Naive thymus-derived CD8-positive, alpha-beta T cell (primary cell): ENCODE data around the gene MRPS5. TPM values are rescaled to one million over a fixed set of nuclear protein-coding genes. Genes with fewer than 3 reads are reported as not detected.
"Not testable (repeated sequence)": the region's sequence is repeated elsewhere in the genome, so short reads cannot be mapped to it uniquely, and the experiment has no call there.

Source experiments
- ATAC-seq, 2 donors: fragments of 150-1000 bp; cut with Tn5 transposase in 1 of 2; sonication (Bioruptor Pico), chemical (Tn5 transposase) in 1 of 2; 1 replicate in 1 of 2; 2 replicates in 1 of 2; pipeline ENCODE4 v1.10.0; 2021; ENCODE audit warnings: mild to moderate bottlenecking in 2 of 2, moderate library complexity in 2 of 2
- POLR2A ChIA-PET: fragments of 350-600 bp; sonication (Branson Sonifier 250); formaldehyde crosslinking; loops from one replicate; lab custom pipeline; 2021; ENCODE audit warnings: antibody characterized with exemption; lab: Charles Lee
- DNase-seq, 10 donors: peaks; one replicate each; pipeline versions ENCODE4 v3.0.0 to v3.0.0-alpha.2; 2020 to 2022
- H3K27ac Mint-ChIP-seq, 10 donors: one replicate each; pipeline ENCODE4 v1.8.0; 2020 to 2022; ENCODE audit warnings: mild to moderate bottlenecking in 10 of 10, mixed read lengths in 10 of 10, moderate library complexity in 4 of 10, inconsistent platforms in 1 of 10
- H3K27me3 Mint-ChIP-seq, 5 donors: one replicate each; pipeline ENCODE4 v1.8.0; 2021 to 2022; ENCODE audit warnings: mixed read lengths in 5 of 5
- H3K36me3 Mint-ChIP-seq, 3 donors: one replicate each; pipeline ENCODE4 v1.8.0; 2020 to 2022; ENCODE audit warnings: mixed read lengths in 3 of 3, mild to moderate bottlenecking in 2 of 3, inconsistent platforms in 1 of 3
- H3K4me1 Mint-ChIP-seq, 4 donors: one replicate each; pipeline ENCODE4 v1.8.0; 2021 to 2022; ENCODE audit warnings: mixed read lengths in 4 of 4
- H3K4me3 Mint-ChIP-seq, 10 donors: one replicate each; pipeline ENCODE4 v1.8.0; 2020 to 2022; ENCODE audit warnings: mild to moderate bottlenecking in 10 of 10, mixed read lengths in 10 of 10, moderate library complexity in 6 of 10, inconsistent platforms in 1 of 10
- H3K9me3 Mint-ChIP-seq, 9 donors: one replicate each; pipeline ENCODE4 v1.8.0; 2020 to 2022; ENCODE audit warnings: mixed read lengths in 9 of 9, mild to moderate bottlenecking in 3 of 9, inconsistent platforms in 1 of 9, moderate library complexity in 1 of 9
- polyA plus RNA-seq, 3 donors: library from polyadenylated mRNA; unstranded; fragments of 300-500 nt; fragmentation: Illumina TruSeq; gene quantifications; one replicate each; pipeline ENCODE4 v1.2.3, GENCODE V29; 2021
- total RNA-seq, 8 experiments: library from RNA in 2 of 8; stranded (reverse) in 2 of 8; gene quantifications; one replicate each; pipeline ENCODE4 v1.2.3 and lab custom pipeline; 2021 to 2026

MRPS5 gene
- total and polyA plus RNA-seq, 5 experiments from 2014 or later, result 37.2 to 66.0 (median 54.6) TPM

DNA sequence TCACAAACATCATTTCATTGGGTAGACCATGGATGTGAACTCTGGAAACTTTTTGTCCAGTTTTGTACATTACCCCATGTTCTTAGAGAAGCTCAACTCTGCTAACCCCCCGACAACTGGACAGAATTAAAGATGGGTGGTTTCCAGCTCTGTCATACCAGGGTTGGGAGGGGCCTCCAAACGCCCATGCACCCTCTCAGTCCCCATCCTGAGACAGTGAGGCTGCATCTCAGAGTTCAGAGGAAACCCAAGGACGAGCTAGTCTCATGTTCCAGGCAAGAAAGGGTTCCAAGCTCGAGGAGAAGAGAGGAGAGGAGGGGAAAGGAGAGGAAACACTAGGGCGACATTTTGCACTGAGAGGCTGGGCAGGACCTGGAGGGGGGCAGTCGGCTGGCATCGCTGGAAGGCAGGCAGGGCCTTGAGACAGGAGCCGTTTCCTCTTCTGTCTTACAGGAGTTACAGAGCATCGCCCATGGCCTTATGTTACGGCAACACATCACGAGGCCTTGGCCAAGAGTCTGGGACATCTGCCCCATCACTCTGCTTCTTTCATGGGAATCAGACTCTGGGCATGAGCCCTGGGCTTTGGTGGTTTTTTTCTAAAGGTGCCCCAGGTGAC lies 79.7 kb downstream of the MRPS5 start:
- no peaks in the 10 kb centered on the region for H3K27me3 Mint-ChIP-seq
- peak overlapping the region; percentile 34 to 92 (median 74) for H3K27ac Mint-ChIP-seq
- H3K9me3 Mint-ChIP-seq, result peaks cover 0 to 23% (median 0%) of the 10 kb centered on the region in 9 donors
- no peak for ATAC-seq
- peaks cover 61 to 99% (median 90%) of the 10 kb centered on the region in 4 donors for H3K4me1 Mint-ChIP-seq
- DNase-seq, result no peak
- H3K4me3 Mint-ChIP-seq, result peak overlapping the region in 4 of 10 donors; percentile 6 to 45 (median 18)
- POLR2A ChIA-PET, result interaction anchor here (1.8 to 6.2 kb wide), 4 partner anchors 10 to 37 kb away, joined by 6 to 65 read pairs (median 32); partner anchors contain the start of gene MAL
- H3K36me3 Mint-ChIP-seq, result peaks cover 0 to 34% (median 3%) of the 10 kb centered on the region in 3 donors

DNA sequence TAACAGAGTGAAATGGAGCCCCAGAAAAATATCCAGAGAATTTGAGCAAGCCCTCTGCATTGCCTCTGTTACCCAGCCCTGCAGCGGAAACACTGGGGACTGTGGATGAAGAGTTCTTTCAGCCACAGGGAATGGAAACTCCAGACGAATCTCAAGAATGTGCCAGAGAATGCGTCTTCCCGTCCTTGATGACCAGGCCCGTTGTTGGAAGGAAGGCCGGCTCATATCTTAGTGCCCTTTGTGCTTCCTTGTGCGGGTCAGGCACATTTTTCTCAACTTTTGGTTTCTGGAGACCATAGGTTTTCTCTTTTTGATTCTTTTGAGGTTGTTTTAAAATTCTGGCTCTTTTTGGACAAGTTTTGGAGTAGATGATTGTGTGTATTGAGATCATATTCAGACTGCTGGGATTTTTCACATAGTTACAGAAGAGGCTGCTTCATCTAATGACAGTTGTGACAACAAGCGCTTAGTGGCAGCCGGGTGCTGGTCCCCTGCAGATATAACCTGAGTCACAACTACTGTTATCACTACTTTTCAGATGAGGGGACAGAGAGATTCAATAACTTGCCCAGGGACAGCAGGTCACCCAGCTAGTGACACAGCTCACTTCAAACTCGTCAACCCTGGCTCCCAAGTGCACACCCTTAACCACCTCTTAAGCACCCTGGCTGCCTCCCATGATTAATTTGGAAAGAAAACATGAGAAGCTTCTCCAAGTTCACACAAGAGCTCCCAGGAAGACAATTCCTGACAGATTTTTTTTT lies 80.4 kb downstream of the MRPS5 start:
- Mint-ChIP-seq H3K9me3 (peaks cover 0 to 29% (median 0%) of the 10 kb centered on the region in 9 donors), H3K4me1 (peaks cover 62 to 99% (median 91%) of the 10 kb centered on the region in 4 donors), H3K27me3 (no peaks in the 10 kb centered on the region), H3K4me3 (peak overlapping the region in 2 of 10 donors; percentile 6 to 31), H3K27ac (peak overlapping the region; percentile 34 to 92 (median 77)), H3K36me3 (peaks cover 0 to 34% (median 3%) of the 10 kb centered on the region in 3 donors)
- POLR2A ChIA-PET, result interaction anchor here (1.2 to 6.2 kb wide), 5 partner anchors 10 to 38 kb away, joined by 4 to 65 read pairs (median 13); partner anchors contain the start of gene MAL
- DNase-seq (peak in 1 of 10 donors; percentile 35), ATAC-seq (no peak)

DNA sequence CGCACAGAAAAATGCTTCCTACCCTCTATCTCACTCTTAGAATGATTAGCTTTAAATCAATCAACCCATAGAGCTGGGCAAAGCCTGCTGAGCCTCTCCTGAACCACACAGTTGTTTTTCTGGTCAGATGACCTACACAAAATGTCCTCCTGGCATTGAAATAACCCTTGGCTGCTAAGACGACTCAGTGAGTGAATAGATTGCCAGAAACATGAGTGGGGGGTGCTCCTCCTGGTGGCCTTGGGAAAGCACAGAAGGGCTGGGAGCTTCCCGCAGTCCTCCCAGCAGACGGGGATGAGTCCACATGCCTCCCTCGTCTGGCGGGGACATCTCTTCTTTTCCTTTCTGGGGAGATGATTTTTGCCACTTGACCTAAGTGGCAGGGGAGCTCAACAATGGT lies 81.2 kb downstream of the MRPS5 start:
- Mint-ChIP-seq H3K36me3 (peaks cover 0 to 28% (median 3%) of the 10 kb centered on the region in 3 donors), H3K4me3 (no peak overlapping the region), H3K9me3 (peaks cover 0 to 29% (median 0%) of the 10 kb centered on the region in 9 donors), H3K27me3 (no peaks in the 10 kb centered on the region), H3K4me1 (peaks cover 61 to 99% (median 90%) of the 10 kb centered on the region in 4 donors), H3K27ac (peak overlapping the region; percentile 37 to 97 (median 72))
- no peak for ATAC-seq
- POLR2A ChIA-PET, result interaction anchor here (0.8 to 6.2 kb wide), 4 partner anchors 9 to 35 kb away, joined by 3 to 65 read pairs (median 4); partner anchors contain the start of gene MAL
- peak in 1 of 10 donors; percentile 62 for DNase-seq

DNA sequence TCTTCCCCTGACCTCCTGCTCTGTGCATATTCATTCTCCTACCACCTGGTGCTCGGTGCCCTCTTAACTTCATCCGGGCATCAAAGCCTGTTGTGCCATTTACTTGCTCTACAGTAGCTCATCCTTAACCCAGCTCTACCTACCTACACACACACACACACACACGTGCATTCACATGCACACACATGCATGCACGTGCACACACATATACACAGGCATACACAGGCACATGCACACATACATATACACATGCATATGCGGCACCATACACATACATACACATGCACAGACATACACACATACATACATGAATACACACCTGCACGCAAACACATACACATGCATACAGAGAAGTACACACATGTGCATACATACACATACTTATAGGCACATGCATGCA lies 81.6 kb downstream of the MRPS5 start:
- H3K27me3 Mint-ChIP-seq, result no peaks in the 10 kb centered on the region
- ATAC-seq (peak in 1 of 2 donors; percentile 22), DNase-seq (no peak)
- peak overlapping the region in 2 of 10 donors; percentile 3 to 12 for H3K4me3 Mint-ChIP-seq
- peaks cover 0 to 29% (median 0%) of the 10 kb centered on the region in 9 donors for H3K9me3 Mint-ChIP-seq
- POLR2A ChIA-PET, result interaction anchor here (0.8 to 6.2 kb wide), 4 partner anchors 9 to 36 kb away, joined by 3 to 65 read pairs (median 4); partner anchors contain the start of gene MAL
- peaks cover 0 to 27% (median 3%) of the 10 kb centered on the region in 3 donors for H3K36me3 Mint-ChIP-seq
- H3K4me1 Mint-ChIP-seq, result peaks cover 63 to 99% (median 90%) of the 10 kb centered on the region in 4 donors
- peak overlapping the region; percentile 59 to 97 (median 80) for H3K27ac Mint-ChIP-seq

DNA sequence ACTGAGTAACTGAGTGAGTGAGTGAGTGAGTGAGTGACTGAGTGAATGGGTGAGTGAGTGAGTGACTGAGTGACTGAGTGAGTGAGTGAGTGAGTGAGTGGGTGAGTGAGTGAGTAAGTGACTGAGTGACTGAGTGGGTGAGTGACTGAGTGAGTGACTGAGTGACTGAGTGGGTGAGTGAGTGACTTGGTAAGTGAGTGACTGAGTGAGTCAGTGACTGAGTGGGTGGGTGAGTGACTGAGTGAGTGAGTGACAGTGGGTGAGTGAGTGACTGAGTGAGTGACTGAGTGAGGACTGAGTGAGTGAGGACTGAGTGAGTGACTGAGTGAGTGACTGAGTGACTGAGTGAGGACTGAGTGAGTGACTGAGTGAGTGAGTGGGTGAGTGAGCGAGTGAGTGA lies 82.2 kb downstream of the MRPS5 start:
- peak in 1 of 2 donors; percentile 10 for ATAC-seq
- H3K4me3 Mint-ChIP-seq, result peak overlapping the region in 2 of 10 donors; percentile 10 to 26
- no peaks in the 10 kb centered on the region for H3K27me3 Mint-ChIP-seq
- peaks cover 0 to 29% (median 0%) of the 10 kb centered on the region in 9 donors for H3K9me3 Mint-ChIP-seq
- H3K27ac Mint-ChIP-seq, result peak overlapping the region; percentile 59 to 97 (median 86)
- DNase-seq, result peak in 1 of 10 donors; percentile 21
- H3K4me1 Mint-ChIP-seq, result peaks cover 63 to 99% (median 91%) of the 10 kb centered on the region in 4 donors
- POLR2A ChIA-PET, result interaction anchor here (0.9 to 6.2 kb wide), 2 partner anchors 14 to 36 kb away, joined by 3 to 65 read pairs; partner anchors contain the start of gene MAL
- peaks cover 0 to 23% (median 3%) of the 10 kb centered on the region in 3 donors for H3K36me3 Mint-ChIP-seq

- no peak for DNase-seq
- peak overlapping the region; percentile 59 to 97 (median 86) for H3K27ac Mint-ChIP-seq
- peaks cover 0 to 17% (median 2%) of the 10 kb centered on the region in 3 donors for H3K36me3 Mint-ChIP-seq
- POLR2A ChIA-PET, result no interaction called here
- H3K4me1 Mint-ChIP-seq, result peaks cover 59 to 99% (median 90%) of the 10 kb centered on the region in 4 donors
- H3K4me3 Mint-ChIP-seq, result peak overlapping the region in 3 of 10 donors; percentile 9 to 26 (median 10)
- no peak for ATAC-seq
- no peaks in the 10 kb centered on the region for H3K27me3 Mint-ChIP-seq
- peaks cover 0 to 29% (median 0%) of the 10 kb centered on the region in 9 donors for H3K9me3 Mint-ChIP-seq
Measured at GRCh38 chr2:95038635-95039298, 82.8 kb downstream of the MRPS5 start.

DNA sequence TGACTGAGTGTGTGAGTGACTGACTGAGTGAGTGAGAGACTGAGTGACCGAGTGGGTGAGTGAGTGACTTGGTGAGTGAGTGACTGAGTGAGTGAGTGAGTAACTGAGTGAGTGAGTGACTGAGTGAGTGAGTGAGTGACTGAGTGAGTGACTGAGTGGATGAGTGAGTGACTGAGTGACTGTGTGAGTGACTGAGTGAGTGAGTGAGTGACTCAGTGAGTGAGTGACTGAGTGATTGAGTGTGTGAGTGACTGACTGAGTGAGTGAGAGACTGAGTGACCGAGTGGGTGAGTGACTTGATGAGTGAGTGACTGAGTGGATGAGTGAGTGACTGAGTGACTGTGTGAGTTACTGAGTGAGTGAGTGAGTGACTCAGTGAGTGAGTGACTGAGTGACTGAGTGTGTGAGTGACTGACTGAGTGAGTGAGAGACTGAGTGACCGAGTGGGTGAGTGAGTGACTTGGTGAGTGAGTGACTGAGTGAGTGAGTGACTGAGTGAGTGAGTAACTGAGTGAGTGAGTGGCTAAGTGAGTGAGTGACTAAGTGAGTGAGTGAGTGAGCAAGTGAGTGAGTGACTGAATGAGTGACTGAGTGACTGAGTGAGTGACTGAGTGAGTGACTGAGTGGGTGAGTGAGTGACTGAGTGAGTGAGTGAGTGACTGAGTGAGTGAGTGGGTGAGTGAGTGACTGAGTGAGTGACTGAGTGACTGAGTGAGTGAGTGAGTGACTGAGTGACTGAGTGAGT lies 83.6 kb downstream of the MRPS5 start:
- peaks cover 0 to 12% (median 0%) of the 10 kb centered on the region in 3 donors for H3K36me3 Mint-ChIP-seq
- H3K4me3 Mint-ChIP-seq, result peak overlapping the region in 6 of 10 donors; percentile 25 to 62 (median 38)
- H3K4me1 Mint-ChIP-seq, result peaks cover 55 to 99% (median 87%) of the 10 kb centered on the region in 4 donors

DNA sequence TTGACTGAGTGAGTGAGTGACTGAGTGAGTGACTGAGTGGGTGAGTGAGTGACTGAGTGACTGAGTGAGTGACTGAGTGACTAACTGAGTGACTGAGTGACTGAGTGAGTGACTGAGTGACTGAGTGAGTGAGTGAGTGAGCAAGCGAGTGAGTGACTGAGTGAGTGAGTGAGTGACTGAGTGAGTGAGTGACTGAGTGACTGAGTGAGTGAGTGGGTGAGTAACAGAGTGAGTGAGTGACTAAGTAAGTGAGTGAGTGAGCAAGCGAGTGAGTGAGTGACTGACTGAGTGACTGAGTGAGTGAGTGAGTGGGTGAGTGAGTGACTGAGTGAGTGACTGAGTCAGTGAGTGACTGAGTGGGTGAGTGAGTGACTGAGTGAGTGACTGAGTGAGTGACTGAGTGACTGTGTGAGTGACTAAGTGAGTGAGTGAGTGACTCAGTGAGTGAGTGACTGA lies 84.2 kb downstream of the MRPS5 start:
- Mint-ChIP-seq H3K27me3 (no peaks in the 10 kb centered on the region), H3K27ac (peak overlapping the region; percentile 59 to 97 (median 86)), H3K9me3 (peaks cover 0 to 29% (median 0%) of the 10 kb centered on the region in 9 donors), H3K4me1 (peaks cover 52 to 97% (median 86%) of the 10 kb centered on the region in 4 donors), H3K4me3 (peak overlapping the region in 7 of 10 donors; percentile 13 to 56 (median 41)), H3K36me3 (peaks cover 0 to 9% (median 0%) of the 10 kb centered on the region in 3 donors)
- DNase-seq (no peak), ATAC-seq (no peak)
- POLR2A ChIA-PET, result no interaction called here

More for the DNA sequence above, 83.6 kb downstream of the MRPS5 start:
- DNase-seq, ATAC-seq, H3K27me3 Mint-ChIP-seq, POLR2A ChIA-PET: not testable (repeated sequence)
- peak overlapping the region; percentile 59 to 97 (median 86) for H3K27ac Mint-ChIP-seq
- peaks cover 0 to 29% (median 0%) of the 10 kb centered on the region in 9 donors for H3K9me3 Mint-ChIP-seq

GRCh38 chr2:95036596-95037383 lies 84.8 kb downstream of the MRPS5 start:
- POLR2A ChIA-PET, result no interaction called here
- peak overlapping the region; percentile 59 to 97 (median 86) for H3K27ac Mint-ChIP-seq
- H3K9me3 Mint-ChIP-seq, result peaks cover 0 to 29% (median 0%) of the 10 kb centered on the region in 9 donors
- H3K4me3 Mint-ChIP-seq, result peak overlapping the region in 7 of 10 donors; percentile 24 to 57 (median 50)
- ATAC-seq, result no peak
- H3K36me3 Mint-ChIP-seq, result peaks cover 0 to 7% (median 0%) of the 10 kb centered on the region in 3 donors
- H3K27me3 Mint-ChIP-seq, result no peaks in the 10 kb centered on the region
- H3K4me1 Mint-ChIP-seq, result peaks cover 50 to 95% (median 84%) of the 10 kb centered on the region in 4 donors
- peak in 1 of 10 donors; percentile 36 for DNase-seq
